ENCODE measurements around the gene CNTFR.
A peak's percentile ranks its signal among the peaks of the same experiment; 100 is the strongest.
"Not testable (repeated sequence)": the region's sequence is repeated elsewhere in the genome, so short reads cannot be mapped to it uniquely, and the experiment has no call there.

Gene CNTFR

DNA sequence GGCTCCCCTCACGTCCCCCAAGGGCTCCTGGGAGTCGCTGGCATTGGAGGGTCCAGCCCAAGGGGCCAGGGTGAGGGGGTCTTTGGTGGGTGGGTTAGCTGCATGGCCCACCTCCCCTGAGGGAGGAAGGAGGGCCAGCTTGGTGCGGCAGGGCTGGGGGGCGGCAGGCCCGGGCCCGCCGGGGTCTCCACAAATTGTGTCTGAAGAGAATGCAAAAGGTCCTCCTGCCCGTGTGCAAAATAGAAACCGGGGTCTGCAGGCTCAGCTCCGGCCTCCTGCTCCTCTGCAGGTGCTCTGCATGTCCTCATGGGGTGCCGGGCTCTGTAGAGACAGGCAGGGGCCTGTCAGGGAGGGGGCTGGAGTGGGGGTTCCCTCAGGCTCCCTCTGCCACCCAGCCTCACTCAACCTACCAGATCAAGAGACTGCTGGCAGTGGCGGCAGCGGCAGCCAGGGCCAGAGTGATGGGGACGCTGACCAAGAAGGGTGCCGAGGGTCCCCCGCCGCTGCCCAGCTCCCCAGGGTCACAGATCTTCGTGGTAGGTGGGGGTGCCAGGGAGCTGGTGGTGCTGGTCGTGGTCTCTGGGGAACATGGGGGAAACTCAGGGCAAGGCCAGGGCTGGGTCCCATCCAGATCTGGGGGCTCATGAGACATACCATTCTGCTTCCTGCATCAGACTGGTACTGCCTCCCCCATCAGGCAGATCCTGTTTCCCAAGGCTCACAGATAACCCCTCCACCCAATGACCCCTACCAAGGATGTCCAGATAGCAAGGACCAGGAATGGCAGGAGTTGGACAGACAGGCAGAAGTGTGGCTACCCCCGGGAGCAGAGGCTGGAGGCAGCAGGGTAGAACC is 37.5 kb downstream of the CNTFR start:
- Mint-ChIP-seq H3K27me3 (peaks cover 25% of the 10 kb centered on the region), H3K4me3 (no peak overlapping the region), H3K27ac (no peak overlapping the region), H3K9me3 (no peaks in the 10 kb centered on the region), H3K36me3 (ENCODE audit: low read depth) (no peaks in the 10 kb centered on the region), H3K4me1 (ENCODE audit: low read depth) (no peaks in the 10 kb centered on the region)
- no peak for DNase-seq

- Mint-ChIP-seq H3K27ac (no peak overlapping the region), H3K27me3 (peaks cover 23% of the 10 kb centered on the region)
These were observed 38.7 kb downstream of the CNTFR start for GRCh38 chr9:34550681-34551270.

DNA sequence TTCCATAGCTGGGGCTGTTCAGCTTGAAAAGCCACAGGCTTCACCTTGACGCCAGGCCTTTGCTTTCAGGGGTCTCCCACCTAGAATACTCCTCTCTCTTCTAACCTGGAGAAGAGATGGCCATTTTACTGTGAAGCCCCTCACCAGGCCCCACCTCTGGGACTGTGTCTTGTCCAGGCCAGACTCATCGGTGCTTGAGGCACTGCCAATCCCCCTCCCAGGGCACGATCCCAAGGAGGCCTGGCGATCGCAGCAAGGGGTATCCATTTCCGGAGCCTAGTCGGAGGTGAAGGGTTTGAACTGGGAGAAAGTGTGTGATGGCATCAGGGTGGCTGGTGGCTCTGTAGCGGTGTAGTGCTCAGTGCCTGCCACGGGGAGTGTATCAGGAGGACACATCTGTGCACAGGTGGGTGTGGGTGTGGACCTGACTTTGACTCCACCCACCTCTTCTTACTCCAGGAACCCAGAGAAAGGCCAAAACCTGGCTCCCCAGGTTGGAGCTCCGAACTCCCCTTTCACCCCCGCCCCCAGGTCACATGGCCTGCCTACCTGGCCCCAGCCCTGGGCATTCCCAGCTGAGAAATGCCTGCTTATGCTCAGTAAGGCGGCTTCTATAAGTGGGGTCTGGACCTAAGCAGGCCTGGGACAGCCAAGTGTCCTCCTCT is 39.4 kb downstream of the CNTFR start:
- no peaks in the 10 kb centered on the region for H3K4me1 Mint-ChIP-seq (ENCODE audit: low read depth)
- no peak overlapping the region for H3K4me3 Mint-ChIP-seq
- H3K27ac Mint-ChIP-seq, result no peak overlapping the region
- H3K9me3 Mint-ChIP-seq, result no peaks in the 10 kb centered on the region
- DNase-seq, result no peak
- H3K36me3 Mint-ChIP-seq (ENCODE audit: low read depth), result no peaks in the 10 kb centered on the region
- H3K27me3 Mint-ChIP-seq, result peaks cover 28% of the 10 kb centered on the region

More at GRCh38 chr9:34550681-34551270, 38.7 kb downstream of the CNTFR start:
- DNase-seq, result no peak
- no peaks in the 10 kb centered on the region for H3K36me3 Mint-ChIP-seq (ENCODE audit: low read depth)
- H3K4me1 Mint-ChIP-seq (ENCODE audit: low read depth), result no peaks in the 10 kb centered on the region
- no peak overlapping the region for H3K4me3 Mint-ChIP-seq
- no peaks in the 10 kb centered on the region for H3K9me3 Mint-ChIP-seq

GRCh38 chr9:34549407-34549732 is 40.2 kb downstream of the CNTFR start:
- Mint-ChIP-seq H3K4me3 (no peak overlapping the region), H3K27ac (no peak overlapping the region), H3K27me3 (peaks cover 25% of the 10 kb centered on the region), H3K36me3 (ENCODE audit: low read depth) (no peaks in the 10 kb centered on the region), H3K9me3 (no peaks in the 10 kb centered on the region), H3K4me1 (ENCODE audit: low read depth) (no peaks in the 10 kb centered on the region)
- DNase-seq, result no peak

- no peaks in the 10 kb centered on the region for H3K4me1 Mint-ChIP-seq (ENCODE audit: low read depth)
- peak; percentile 53 for DNase-seq
- peaks cover 25% of the 10 kb centered on the region for H3K27me3 Mint-ChIP-seq
- H3K36me3 Mint-ChIP-seq (ENCODE audit: low read depth), result no peaks in the 10 kb centered on the region
- H3K4me3 Mint-ChIP-seq, result no peak overlapping the region
- H3K9me3 Mint-ChIP-seq, result no peaks in the 10 kb centered on the region
- H3K27ac Mint-ChIP-seq, result no peak overlapping the region
These were observed 41.4 kb downstream of the CNTFR start for GRCh38 chr9:34547960-34548611.

DNA sequence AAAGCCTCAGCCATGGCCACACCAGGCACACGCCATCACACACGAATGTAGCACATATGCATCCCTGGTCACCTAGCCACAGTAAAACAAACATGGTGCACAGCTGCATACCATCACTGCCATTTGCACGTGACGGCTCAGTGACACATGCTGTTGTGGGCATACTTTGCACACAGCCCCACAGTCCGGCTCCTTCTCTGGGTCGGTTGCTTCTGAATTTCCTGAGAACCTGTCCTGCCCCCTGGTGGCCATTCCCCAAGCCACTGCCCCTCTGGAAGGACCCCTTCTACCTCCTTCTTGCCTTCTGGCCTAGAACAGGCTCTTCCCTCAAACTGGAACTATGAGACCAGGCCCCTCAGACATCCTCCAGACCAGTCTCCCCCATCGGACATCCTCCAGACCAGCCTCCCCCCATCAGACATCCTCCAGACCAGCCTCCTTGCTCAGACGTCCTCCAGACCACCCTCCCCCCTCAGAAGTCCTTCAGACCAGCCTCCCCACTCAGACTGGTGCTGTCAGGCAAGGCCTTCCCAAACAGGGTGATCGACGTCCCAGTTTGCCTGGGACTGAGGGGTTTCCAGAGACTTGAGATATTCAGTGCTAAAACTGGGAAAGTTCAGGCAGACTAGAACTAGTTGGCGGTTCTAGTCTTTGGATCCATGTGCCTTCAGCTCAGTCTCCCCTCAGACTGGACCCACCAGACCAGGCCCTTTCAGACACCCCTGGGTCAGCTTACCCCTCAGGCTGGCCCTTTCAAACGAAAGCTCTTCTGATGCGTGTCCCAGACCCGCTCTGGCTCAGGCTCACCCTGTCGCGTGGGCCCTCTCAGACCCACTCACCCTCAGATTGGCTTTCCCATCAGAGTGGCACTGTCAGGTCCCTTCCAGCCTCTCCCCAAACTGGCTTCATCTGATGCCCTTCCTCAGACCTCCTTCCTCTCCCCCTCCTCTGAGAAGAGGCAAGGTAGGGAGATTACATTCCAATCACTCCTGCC is 42.4 kb downstream of the CNTFR start:
- Mint-ChIP-seq H3K4me1 (ENCODE audit: low read depth) (no peaks in the 10 kb centered on the region), H3K27ac (no peak overlapping the region), H3K36me3 (ENCODE audit: low read depth) (no peaks in the 10 kb centered on the region), H3K27me3 (peaks cover 25% of the 10 kb centered on the region), H3K9me3 (no peaks in the 10 kb centered on the region), H3K4me3 (no peak overlapping the region)
- DNase-seq, result peak; percentile 67

DNA sequence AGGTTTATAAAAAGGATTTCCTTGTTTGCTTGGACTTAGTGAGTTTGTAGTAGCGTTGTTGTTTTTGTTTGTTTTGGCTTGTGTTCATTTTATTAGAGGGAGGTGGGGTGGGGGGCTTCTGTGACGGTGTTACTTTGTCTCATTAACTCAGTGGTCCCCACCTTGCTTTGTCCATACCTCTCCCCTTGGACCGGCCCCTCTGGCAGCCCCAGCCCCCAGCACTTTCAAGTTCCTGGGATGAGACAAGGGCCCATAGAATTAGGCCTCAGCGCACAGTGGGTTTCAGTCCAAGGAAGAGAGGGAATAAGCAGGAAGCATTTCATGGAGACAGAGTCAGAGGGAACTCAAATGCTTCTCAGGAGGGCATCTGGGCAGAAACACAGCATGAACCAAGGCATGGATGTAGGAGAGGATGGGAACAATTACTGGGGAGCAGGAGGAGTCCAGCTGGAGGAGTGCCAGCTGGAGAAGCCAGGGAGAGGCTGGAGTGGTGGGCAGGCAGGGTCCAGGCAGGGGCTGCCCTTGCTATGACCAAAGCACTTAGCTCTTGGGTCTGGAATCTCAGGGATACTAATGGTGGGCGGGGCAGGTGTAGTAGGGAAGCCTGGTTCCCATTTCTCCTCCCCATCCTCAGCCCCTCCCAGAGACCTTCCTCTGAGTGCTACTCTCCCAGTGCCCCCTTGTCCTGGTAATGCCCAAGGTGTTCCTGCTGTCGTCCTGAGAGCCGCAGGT is 43.3 kb downstream of the CNTFR start:
- no peaks in the 10 kb centered on the region for H3K9me3 Mint-ChIP-seq
- H3K36me3 Mint-ChIP-seq (ENCODE audit: low read depth), result no peaks in the 10 kb centered on the region
- H3K4me3 Mint-ChIP-seq, result no peak overlapping the region
- H3K27me3 Mint-ChIP-seq, result peaks cover 25% of the 10 kb centered on the region
- H3K27ac Mint-ChIP-seq, result no peak overlapping the region
- peak; percentile 15 for DNase-seq
- H3K4me1 Mint-ChIP-seq (ENCODE audit: low read depth), result no peaks in the 10 kb centered on the region

DNA sequence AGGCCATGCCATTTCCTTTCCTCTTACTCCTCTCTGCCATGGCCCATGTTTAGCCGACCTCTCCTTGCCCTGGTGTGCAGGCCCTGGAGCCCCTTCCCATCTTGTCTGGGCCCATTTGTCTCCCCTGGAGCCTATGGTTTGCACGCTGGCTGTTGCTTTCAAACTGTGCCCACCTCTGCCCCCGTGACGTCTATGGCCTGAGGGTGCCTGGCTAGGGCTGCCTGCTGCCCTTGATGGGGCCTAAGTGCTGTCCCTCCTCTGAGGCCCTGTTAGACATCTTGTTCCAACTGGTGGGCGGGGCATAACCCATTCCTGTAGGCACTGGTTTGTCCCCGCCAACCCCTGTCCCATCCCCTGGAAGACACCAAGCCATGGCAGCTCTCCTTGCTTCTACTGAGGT is 44.0 kb downstream of the CNTFR start:
- no peaks in the 10 kb centered on the region for H3K9me3 Mint-ChIP-seq
- no peak overlapping the region for H3K4me3 Mint-ChIP-seq

DNA sequence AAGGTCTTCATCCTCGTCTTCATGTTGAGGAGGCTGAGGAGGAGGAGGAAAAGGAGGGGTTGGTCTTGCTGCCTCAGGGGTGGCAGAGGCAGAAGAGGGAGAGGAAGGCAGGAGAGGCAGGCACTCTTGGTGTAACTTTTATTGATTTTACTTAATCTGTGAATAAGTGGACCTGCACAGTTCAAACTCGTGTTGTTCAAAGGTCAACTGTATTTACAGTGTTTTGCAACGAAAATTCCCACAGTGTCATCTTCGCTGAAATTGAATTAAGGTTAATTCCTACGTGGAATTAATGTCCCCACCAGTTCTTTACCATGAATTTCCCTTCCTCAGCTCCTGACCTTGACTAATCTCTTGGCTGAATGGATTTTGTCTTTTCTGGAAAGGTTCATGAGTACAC is 45.5 kb downstream of the CNTFR start:
- no peak for DNase-seq
- Mint-ChIP-seq H3K27me3 (peaks cover 25% of the 10 kb centered on the region), H3K36me3 (ENCODE audit: low read depth) (no peaks in the 10 kb centered on the region), H3K27ac (no peak overlapping the region), H3K4me1 (ENCODE audit: low read depth) (no peaks in the 10 kb centered on the region), H3K4me3 (no peak overlapping the region), H3K9me3 (no peaks in the 10 kb centered on the region)

More for the DNA sequence above, 44.0 kb downstream of the CNTFR start:
- DNase-seq, result peak; percentile 16
- Mint-ChIP-seq H3K4me1 (ENCODE audit: low read depth) (no peaks in the 10 kb centered on the region), H3K27me3 (peaks cover 25% of the 10 kb centered on the region), H3K36me3 (ENCODE audit: low read depth) (no peaks in the 10 kb centered on the region), H3K27ac (no peak overlapping the region)

DNA sequence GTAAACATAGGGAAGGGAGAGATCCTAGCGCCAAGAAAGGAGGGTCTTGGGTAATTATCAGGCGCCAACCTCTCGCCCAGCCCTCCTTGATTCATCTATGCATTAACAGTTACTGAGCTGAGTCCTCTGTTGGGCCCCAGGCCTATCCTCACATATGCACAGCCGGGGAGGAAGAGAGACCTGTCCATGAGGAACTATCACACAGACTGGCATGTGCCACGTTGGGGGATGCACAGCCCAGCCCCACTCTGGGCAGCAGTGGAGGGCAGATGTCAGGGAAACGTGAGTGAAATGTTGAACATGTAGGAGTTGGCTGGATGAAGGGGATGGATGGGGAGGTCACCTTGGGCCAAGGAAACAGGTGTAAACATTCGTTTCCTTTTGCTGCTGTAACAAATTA is 48.0 kb downstream of the CNTFR start:
- Mint-ChIP-seq H3K36me3 (ENCODE audit: low read depth) (no peaks in the 10 kb centered on the region), H3K4me3 (no peak overlapping the region), H3K9me3 (no peaks in the 10 kb centered on the region), H3K27me3 (peaks cover 15% of the 10 kb centered on the region), H3K4me1 (ENCODE audit: low read depth) (no peaks in the 10 kb centered on the region), H3K27ac (no peak overlapping the region)
- peak; percentile 9 for DNase-seq

GRCh38 chr9:34540827-34541226 is 48.7 kb downstream of the CNTFR start:
- Mint-ChIP-seq H3K27ac (no peak overlapping the region), H3K27me3 (peaks cover 14% of the 10 kb centered on the region), H3K9me3 (no peaks in the 10 kb centered on the region), H3K36me3 (ENCODE audit: low read depth) (no peaks in the 10 kb centered on the region), H3K4me3 (no peak overlapping the region), H3K4me1 (ENCODE audit: low read depth) (no peaks in the 10 kb centered on the region)
- DNase-seq, result no peak

DNA sequence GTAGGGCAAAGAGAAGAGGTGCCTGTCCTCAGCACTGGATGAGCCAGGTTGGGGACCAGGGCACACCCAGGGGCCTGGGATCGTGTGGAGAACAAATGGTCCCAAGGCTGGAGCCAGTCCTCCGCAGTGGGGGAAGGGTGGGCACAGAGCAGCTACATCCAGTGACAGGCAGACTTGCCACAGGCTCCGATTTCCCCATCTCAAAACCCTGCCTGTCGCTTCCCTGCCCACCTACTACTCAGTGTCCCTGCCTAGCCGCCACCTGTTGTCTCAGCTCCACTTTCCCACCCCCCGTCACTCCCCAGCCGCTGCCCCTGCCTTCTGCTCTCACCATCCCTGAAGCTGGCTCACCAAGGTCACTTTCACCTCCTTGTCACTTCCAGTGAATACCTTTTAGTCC is 52.8 kb downstream of the CNTFR start:
- H3K27ac Mint-ChIP-seq, result no peak overlapping the region
- no peaks in the 10 kb centered on the region for H3K4me1 Mint-ChIP-seq (ENCODE audit: low read depth)
- DNase-seq, result peak; percentile 6
- peaks cover 43% of the 10 kb centered on the region for H3K27me3 Mint-ChIP-seq
- H3K36me3 Mint-ChIP-seq (ENCODE audit: low read depth), result no peaks in the 10 kb centered on the region
- no peaks in the 10 kb centered on the region for H3K9me3 Mint-ChIP-seq
- no peak overlapping the region for H3K4me3 Mint-ChIP-seq

DNA sequence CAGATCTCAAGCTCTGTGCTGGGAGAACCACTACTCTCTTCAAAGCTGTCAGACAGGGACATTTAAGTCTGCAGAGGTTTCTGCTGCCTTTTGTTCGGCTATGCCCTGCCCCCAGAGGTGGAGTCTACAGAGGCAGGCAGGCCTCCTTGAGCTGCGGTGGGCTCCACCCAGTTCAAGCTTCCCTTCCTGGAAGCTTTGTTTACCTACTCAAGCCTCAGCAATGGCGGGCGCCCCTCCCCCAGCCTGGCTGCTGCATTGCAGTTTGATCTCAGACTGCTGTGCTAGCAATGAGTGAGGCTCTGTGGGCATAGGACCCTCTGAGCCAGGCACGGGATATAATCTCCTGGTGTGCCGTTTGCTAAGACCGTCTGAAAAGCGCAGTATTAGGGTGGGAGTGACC is 57.5 kb downstream of the CNTFR start:
- H3K27me3 Mint-ChIP-seq, result peaks cover 68% of the 10 kb centered on the region
- not testable (repeated sequence) for DNase-seq; H3K27ac Mint-ChIP-seq; H3K4me3 Mint-ChIP-seq; H3K4me1 Mint-ChIP-seq (ENCODE audit: low read depth); H3K9me3 Mint-ChIP-seq; H3K36me3 Mint-ChIP-seq (ENCODE audit: low read depth)
